ENCODE measurements around the gene LEF1.

GRCh38 chr4:108031427-108032083 is 137.2 kb downstream of the LEF1 start:
- TF ChIP-seq CTCF (conservative IDR thresholded peaks at IDR 0.05 in 1 of 2, IDR thresholded peaks at IDR 0.05 in 1 of 2; ENCODE audit: low read depth in 1 of 2, low read length in 2 of 2) (no peak), EZH2 (IDR thresholded peaks at IDR 0.05; ENCODE audit: low read length, missing control alignments) (no peak)
